K562 (cell line): Measurements from ENCODE around the gene PSAP. TPM values are rescaled to one million over a fixed set of nuclear protein-coding genes. Genes with fewer than 3 reads are reported as not detected.

Experiments
- CCNT2 ChIP-seq: IDR thresholded peaks from 2 replicates; pipeline ENCODE4 v1.6.1; 2011; ENCODE audit warnings: borderline replicate concordance, low read depth, mild to moderate bottlenecking, moderate library complexity, mixed read lengths, low read length; ENCODE audit not compliant: insufficient read length; ENCODE audit errors: extremely low read depth
- EP400 ChIP-seq: fragments of 450-650 bp; IDR thresholded peaks from 2 replicates; pipeline ENCODE4 v1.6.1; 2017; ENCODE audit warnings: antibody characterized with exemption, mild to moderate bottlenecking, moderate library complexity
- FOXJ2 ChIP-seq: fragments of 200-800 bp; sonication (Bioruptor generic); IDR thresholded peaks from 2 replicates; pipeline ENCODE4 v1.6.1; 2016; ENCODE audit warnings: missing genetic modification characterization, missing compliant biosample characterization
- HNRNPK ChIP-seq: fragments of 200-400 bp; formaldehyde crosslinking; IDR thresholded peaks from one replicate; pipeline ENCODE4 v1.6.1; 2018; ENCODE audit warnings: mild to moderate bottlenecking, low read depth, low read length; ENCODE audit not compliant: poor library complexity, severe bottlenecking
- L3MBTL2 ChIP-seq: fragments of 450-650 bp; IDR thresholded peaks from 2 replicates; pipeline ENCODE4 v1.6.1; 2016; ENCODE audit warnings: mild to moderate bottlenecking, moderate library complexity
- MTA3 ChIP-seq: fragments of 450-650 bp; formaldehyde crosslinking; IDR thresholded peaks from 2 replicates; pipeline ENCODE4 v1.6.1; 2017; ENCODE audit warnings: mild to moderate bottlenecking, borderline replicate concordance
- MYC ChIP-seq, 2 experiments: fragments of 250-450 bp in 1 of 2; sonication (Bioruptor Pico) in 1 of 2; IDR thresholded peaks; 2 replicates each; pipeline versions ENCODE4 v1.5.1 to v1.6.1; 2012 to 2021; ENCODE audit warnings: low read depth in 2 of 2, borderline replicate concordance in 1 of 2, improper control_type of control experiment in 1 of 2, low read length in 1 of 2, mild to moderate bottlenecking in 1 of 2, moderate library complexity in 1 of 2
- POLR2G ChIP-seq: fragments of 200-400 bp; formaldehyde crosslinking; IDR thresholded peaks from 2 replicates; pipeline ENCODE4 v1.6.1; 2017; ENCODE audit warnings: low read depth, mild to moderate bottlenecking, antibody characterized with exemption, low read length, moderate library complexity
- RAD21 ChIP-seq, 2 experiments: fragments of 250-450 bp in 1 of 2; fragments of 450-650 bp in 1 of 2; sonication (Bioruptor Pico) in 1 of 2; formaldehyde crosslinking in 1 of 2; IDR thresholded peaks in 1 of 2; conservative IDR thresholded peaks in 1 of 2; 2 replicates each; pipeline versions ENCODE4 v1.4.0 to v1.8.0; 2020 to 2022; ENCODE audit warnings: mild to moderate bottlenecking in 2 of 2, moderate library complexity in 1 of 2
- TOE1 ChIP-seq, 2 experiments: fragments of 450-650 bp in 1 of 2; sonication (generic) in 1 of 2; formaldehyde crosslinking in 1 of 2; IDR thresholded peaks; 2 replicates each; pipeline versions ENCODE4 v1.7.1 to v1.8.0; 2016 to 2022; ENCODE audit warnings: borderline replicate concordance in 2 of 2, mild to moderate bottlenecking in 2 of 2, antibody characterized with exemption in 1 of 2, inconsistent platforms in 1 of 2, low read depth in 1 of 2, missing genetic modification reagents in 1 of 2, moderate library complexity in 1 of 2
- ZBTB17 ChIP-seq: fragments of 450-650 bp; formaldehyde crosslinking; IDR thresholded peaks from 2 replicates; pipeline ENCODE4 v1.4.0; 2020; ENCODE audit warnings: mild to moderate bottlenecking
- ZBTB7A ChIP-seq: IDR thresholded peaks from 2 replicates; pipeline ENCODE4 v1.6.1; 2011; ENCODE audit warnings: low read depth, mild to moderate bottlenecking, low read length, moderate library complexity, borderline replicate concordance; ENCODE audit not compliant: control insufficient read depth
- ZKSCAN3 ChIP-seq: fragments of 250-450 bp; sonication (Bioruptor Pico); IDR thresholded peaks from 2 replicates; pipeline ENCODE4 v1.4.0; 2020
- ZNF3 ChIP-seq: fragments of 250-450 bp; sonication (Bioruptor Pico); IDR thresholded peaks from 2 replicates; pipeline ENCODE4 v1.5.0; 2021; ENCODE audit warnings: mild to moderate bottlenecking, moderate library complexity
- ZNF764 ChIP-seq: fragments of 250-450 bp; sonication (Bioruptor Pico); IDR thresholded peaks from 2 replicates; pipeline ENCODE4 v1.4.0; 2020; ENCODE audit warnings: low read depth, mild to moderate bottlenecking, moderate library complexity
- ZNF766 ChIP-seq: fragments of 200-800 bp; sonication (Bioruptor generic); conservative IDR thresholded peaks from 2 replicates; pipeline ENCODE4 v1.6.1; 2016; ENCODE audit warnings: missing genetic modification characterization, missing compliant biosample characterization
- polyA plus RNA-seq, 8 experiments: library from polyadenylated mRNA; depleted of rRNA in 4 of 8; stranded (reverse) in 5 of 8; unstranded in 3 of 8; fragments of >200 nt; fragmentation: Nextera tagmentation in 2 of 8; fragmentation: Illumina TruSeq in 1 of 8; extraction: Ambion mirVana in 2 of 8; extraction: Trizol in 1 of 8; gene quantifications; 2 replicates each; pipeline versions ENCODE4 v1.2.1 to v1.2.3, GENCODE V29; 2011 to 2014; ENCODE audit warnings: inconsistent platforms in 1 of 8, missing spikeins in 1 of 8
- total RNA-seq, 7 experiments: library from RNA; depleted of rRNA in 6 of 7; stranded (reverse); fragments of >200 nt in 6 of 7; fragmentation: Illumina TruSeq in 2 of 7; extraction: Trizol in 2 of 7; gene quantifications; 2 replicates each; pipeline versions ENCODE4 v1.2.1 to v1.2.3, GENCODE V29; 2011 to 2021; ENCODE audit warnings: low replicate concordance in 1 of 7
- TF ChIP-seq, protein P1 (sequence below): sonication (generic); formaldehyde crosslinking; IDR thresholded peaks from 2 replicates; pipeline ENCODE4 v1.8.0; 2022; ENCODE audit warnings: missing genetic modification reagents, mild to moderate bottlenecking, moderate library complexity, borderline replicate concordance
- TF ChIP-seq, protein P2 (sequence below): fragments of 250-450 bp; sonication (Bioruptor Pico); IDR thresholded peaks from 2 replicates; pipeline ENCODE4 v1.4.0; 2020

Gene PSAP
- total and polyA plus RNA-seq, 9 of the 15 experiments (the other 6 are each of a cell fraction or from before 2014, with no cell fraction given): 245 to 700 (median 429) TPM

DNA sequence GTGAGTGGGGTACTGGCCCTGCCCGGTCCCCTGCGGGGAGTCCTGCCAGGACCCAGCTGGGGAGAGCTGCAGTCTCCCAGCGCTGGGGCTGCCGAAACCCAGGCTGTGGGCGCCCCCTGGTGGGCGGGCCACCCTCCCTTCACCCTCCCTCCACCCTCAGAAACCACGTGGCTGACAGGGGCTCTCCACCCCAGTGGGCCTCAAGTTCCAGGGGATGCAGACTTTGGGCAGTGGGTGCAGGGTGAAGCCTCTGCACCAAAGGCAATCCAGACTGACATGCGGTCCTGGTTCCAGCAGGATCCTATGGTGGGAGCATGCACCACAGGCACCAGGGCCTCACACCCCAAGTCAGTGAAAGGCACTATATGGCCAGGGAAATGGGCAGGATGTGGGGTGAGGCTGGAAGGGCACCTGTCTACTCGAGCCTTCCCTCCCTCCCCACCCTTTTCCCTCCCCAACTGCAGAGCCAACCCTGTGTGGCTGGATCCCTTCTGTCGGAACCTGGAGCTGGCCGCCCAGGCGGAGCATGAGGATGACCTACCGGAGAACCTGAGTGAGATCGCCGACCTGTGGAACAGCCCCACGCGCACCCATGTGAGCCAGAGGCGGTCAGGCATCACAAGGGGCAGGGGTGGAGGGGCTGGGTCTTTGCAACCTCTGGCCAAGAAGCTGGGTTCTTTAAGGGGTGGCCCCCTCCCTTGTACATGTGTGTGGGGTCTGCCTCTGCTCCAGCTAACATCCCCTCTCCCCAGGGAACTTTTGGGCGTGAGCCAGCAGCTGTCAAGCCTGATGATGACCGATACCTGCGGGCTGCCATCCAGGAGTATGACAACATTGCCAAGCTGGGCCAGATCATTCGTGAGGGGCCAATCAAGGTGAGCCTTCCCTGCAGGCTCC is 38.8 kb downstream of the PSAP start (continued):
- peak; percentile 96 to 97 for TF ChIP-seq RAD21 (CRISPR knock-in tag; conservative IDR thresholded peaks at IDR 0.05 in 1 of 2, IDR thresholded peaks at IDR 0.05 in 1 of 2)
- peak; percentile 90 for TF ChIP-seq MYC (IDR thresholded peaks at IDR 0.05; ENCODE audit: low read depth, low read length)
- peak; percentile 67; the same call in 1 of the 2 replicates for TF ChIP-seq MYC (CRISPR knock-in tag; IDR thresholded peaks at IDR 0.05; ENCODE audit: borderline replicate concordance, low read depth)
- peak; percentile 39; the same call in 1 of the 2 replicates for TF ChIP-seq TOE1 (IDR thresholded peaks at IDR 0.05; ENCODE audit: borderline replicate concordance)
- TF ChIP-seq TOE1 (CRISPR knock-in tag; IDR thresholded peaks at IDR 0.05; ENCODE audit: borderline replicate concordance, low read depth): no peak
- TF ChIP-seq L3MBTL2: peak; percentile 78
- TF ChIP-seq ZBTB7A: peak; percentile 58; the same call in 1 of the 2 replicates
- no peak for TF ChIP-seq FOXJ2
- TF ChIP-seq ZNF3 (CRISPR knock-in tag): no peak
- no peak for TF ChIP-seq ZNF764 (CRISPR knock-in tag)
- no peak for TF ChIP-seq EP400
- TF ChIP-seq, protein P1, sequence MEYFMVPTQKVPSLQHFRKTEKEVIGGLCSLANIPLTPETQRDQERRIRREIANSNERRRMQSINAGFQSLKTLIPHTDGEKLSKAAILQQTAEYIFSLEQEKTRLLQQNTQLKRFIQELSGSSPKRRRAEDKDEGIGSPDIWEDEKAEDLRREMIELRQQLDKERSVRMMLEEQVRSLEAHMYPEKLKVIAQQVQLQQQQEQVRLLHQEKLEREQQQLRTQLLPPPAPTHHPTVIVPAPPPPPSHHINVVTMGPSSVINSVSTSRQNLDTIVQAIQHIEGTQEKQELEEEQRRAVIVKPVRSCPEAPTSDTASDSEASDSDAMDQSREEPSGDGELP: peak; percentile 93
- TF ChIP-seq POLR2G: peak; percentile 71
- TF ChIP-seq ZNF766 (CRISPR knock-in tag): no peak
- no peak for TF ChIP-seq ZBTB17 (CRISPR knock-in tag)
- no peak for TF ChIP-seq CCNT2
- TF ChIP-seq HNRNPK: no peak
- no peak for TF ChIP-seq ZKSCAN3 (CRISPR knock-in tag)
- peak; percentile 41; the same call in 1 of the 2 replicates for TF ChIP-seq MTA3
- TF ChIP-seq, protein P2, sequence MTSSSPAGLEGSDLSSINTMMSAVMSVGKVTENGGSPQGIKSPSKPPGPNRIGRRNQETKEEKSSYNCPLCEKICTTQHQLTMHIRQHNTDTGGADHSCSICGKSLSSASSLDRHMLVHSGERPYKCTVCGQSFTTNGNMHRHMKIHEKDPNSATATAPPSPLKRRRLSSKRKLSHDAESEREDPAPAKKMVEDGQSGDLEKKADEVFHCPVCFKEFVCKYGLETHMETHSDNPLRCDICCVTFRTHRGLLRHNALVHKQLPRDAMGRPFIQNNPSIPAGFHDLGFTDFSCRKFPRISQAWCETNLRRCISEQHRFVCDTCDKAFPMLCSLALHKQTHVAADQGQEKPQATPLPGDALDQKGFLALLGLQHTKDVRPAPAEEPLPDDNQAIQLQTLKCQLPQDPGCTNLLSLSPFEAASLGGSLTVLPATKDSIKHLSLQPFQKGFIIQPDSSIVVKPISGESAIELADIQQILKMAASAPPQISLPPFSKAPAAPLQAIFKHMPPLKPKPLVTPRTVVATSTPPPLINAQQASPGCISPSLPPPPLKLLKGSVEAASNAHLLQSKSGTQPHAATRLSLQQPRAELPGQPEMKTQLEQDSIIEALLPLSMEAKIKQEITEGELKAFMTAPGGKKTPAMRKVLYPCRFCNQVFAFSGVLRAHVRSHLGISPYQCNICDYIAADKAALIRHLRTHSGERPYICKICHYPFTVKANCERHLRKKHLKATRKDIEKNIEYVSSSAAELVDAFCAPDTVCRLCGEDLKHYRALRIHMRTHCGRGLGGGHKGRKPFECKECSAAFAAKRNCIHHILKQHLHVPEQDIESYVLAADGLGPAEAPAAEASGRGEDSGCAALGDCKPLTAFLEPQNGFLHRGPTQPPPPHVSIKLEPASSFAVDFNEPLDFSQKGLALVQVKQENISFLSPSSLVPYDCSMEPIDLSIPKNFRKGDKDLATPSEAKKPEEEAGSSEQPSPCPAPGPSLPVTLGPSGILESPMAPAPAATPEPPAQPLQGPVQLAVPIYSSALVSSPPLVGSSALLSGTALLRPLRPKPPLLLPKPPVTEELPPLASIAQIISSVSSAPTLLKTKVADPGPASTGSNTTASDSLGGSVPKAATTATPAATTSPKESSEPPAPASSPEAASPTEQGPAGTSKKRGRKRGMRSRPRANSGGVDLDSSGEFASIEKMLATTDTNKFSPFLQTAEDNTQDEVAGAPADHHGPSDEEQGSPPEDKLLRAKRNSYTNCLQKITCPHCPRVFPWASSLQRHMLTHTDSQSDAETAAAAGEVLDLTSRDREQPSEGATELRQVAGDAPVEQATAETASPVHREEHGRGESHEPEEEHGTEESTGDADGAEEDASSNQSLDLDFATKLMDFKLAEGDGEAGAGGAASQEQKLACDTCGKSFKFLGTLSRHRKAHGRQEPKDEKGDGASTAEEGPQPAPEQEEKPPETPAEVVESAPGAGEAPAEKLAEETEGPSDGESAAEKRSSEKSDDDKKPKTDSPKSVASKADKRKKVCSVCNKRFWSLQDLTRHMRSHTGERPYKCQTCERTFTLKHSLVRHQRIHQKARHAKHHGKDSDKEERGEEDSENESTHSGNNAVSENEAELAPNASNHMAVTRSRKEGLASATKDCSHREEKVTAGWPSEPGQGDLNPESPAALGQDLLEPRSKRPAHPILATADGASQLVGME (CRISPR knock-in tag): 0 out of 2 replicates have a peak, but pooled peaks have one; percentile 28
